HG03575 (cell line): ENCODE measurements around the gene EFNA2.
"Not testable (repeated sequence)": the region's sequence is repeated elsewhere in the genome, so short reads cannot be mapped to it uniquely, and the experiment has no call there.

Experiments used
- ATAC-seq: cut with Tn5 transposase; IDR thresholded peaks from one replicate; pipeline ENCODE4 v1.9.1; 2021; ENCODE audit not compliant: unreplicated experiment, insufficient number of reproducible peaks, low FRiP score; ENCODE audit errors: extremely low read depth

The EFNA2 gene

DNA sequence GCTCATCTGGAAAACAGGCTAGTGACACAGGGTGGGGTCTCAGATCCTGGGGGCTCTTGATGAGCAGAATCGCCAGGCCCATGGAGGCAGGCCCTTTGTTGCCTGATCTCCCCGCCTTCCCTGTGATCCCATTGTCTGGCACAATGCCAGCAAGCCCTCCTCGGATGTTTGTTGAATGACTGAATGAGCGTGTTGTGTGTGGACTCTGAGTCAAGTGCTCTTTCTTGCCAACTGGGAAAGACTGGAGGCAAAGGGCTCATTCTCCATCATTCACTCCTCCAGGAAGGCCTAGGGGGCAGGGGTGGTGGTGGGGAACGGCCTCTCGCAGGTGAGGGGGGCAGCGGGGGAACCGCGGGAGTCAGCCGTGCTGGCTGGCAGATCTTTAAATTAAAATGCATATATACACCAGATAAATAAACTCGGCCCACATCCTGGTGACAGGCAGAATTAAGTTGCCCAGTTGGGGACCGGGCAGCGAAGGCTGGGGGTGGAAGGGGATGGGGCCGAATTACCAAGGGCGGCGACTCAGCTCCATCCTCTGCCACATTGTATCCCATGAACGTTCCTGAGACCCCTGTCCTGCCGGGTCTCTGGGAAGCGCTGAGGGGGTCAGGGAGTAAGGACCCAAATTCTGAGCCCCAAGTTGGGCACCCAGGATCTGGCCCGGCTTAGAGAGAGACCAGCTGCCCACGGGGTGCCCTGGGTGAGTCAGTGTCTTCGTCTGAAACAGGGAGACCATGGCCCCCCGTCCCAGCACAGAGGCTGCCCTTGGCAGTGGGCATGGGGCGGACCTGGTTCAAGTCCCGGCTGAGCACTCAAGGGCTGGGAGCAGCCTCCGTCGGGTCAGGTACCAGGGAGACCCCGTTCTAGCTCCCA lies 24.5 kb downstream of the EFNA2 start:
- no peak for ATAC-seq

DNA sequence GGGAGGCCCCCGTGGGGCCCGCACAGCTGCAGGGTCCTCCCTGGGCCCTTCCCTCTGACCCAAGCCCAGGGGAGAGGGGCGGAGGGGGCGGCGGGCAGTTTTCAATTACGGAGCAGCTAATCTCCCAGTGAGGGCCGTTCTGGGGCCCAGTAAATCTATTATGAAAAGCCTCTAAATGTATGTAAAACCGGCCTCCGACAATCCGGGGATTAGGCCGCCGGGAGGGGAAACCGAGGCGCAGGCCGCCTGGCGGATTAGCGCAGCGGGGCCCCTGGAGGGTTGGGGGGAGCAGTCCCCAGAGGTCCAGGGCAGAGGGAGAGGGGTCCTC lies 25.1 kb downstream of the EFNA2 start:
- no peak for ATAC-seq

DNA sequence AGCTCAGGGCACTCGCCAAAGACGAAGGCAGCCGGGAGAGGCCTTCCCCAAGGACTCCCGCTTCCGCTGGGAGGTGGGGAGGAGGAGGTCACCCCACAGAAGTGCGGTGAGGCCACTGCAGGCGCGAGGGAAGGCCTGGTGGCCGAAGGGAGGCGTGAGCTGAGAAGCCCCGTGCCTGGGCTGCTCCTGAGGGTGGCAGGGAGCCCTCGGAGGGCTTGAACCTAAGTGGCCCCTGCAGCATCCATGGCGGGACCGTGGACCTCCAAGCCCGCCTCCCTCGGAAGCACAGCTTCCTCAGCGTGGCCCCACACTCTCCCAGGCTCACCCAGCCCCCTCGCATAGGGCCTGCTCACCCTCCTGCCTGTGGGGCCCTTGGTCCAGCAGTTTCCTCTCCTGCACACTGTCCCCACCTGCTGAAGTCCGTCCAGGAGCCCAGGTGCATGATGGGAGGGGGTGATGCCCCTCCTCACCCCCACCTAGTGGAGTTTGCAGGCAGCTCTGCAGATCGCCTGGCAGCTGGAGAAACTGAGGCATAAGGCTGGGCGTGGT lies 25.9 kb downstream of the EFNA2 start:
- no peak for ATAC-seq

DNA sequence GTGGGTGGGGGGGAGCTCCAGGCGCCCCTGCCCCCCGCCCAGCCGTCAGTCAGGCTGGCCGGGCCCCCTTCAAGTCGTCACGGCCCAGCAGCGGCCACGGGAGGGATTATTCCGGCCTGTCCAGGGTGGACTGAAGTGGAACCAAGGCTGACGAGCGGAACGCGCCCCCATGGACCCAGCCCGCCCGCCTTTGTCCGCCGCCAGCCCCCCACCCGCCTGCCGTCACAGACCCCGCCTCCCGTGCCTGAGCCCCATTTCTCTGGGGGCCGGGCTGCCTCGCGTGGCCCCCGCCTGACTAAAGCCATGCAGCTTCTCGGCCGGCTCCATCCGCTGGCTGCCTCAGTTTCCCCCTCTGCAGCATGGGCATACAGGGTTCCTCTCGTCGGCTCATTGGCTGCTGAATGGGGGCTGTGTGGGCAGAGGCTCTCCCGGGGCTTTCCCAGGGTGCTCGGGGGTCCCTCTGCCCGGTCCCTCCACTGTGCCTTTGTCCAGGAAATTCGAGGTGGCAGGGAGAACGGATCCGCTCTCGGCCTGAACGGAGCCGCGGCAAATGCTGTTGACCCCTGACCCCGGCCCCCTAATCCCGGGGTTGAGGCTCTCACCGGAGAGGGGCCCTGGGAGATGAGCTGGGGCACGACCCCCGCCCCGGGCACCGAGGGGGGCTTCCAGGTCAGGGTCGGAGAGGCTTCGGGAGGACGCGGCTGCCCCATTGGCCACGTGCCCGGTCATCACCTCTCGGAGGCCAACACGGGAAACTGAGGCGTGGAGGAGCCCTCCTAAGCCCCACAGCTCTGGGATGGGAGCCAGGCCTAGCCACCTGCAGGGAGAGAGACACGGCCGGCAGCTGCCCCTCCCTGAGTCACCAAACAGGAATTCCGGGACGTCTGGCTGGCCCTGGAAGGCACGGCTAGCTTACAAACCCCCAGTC lies 27.4 kb downstream of the EFNA2 start:
- no peak for ATAC-seq

DNA sequence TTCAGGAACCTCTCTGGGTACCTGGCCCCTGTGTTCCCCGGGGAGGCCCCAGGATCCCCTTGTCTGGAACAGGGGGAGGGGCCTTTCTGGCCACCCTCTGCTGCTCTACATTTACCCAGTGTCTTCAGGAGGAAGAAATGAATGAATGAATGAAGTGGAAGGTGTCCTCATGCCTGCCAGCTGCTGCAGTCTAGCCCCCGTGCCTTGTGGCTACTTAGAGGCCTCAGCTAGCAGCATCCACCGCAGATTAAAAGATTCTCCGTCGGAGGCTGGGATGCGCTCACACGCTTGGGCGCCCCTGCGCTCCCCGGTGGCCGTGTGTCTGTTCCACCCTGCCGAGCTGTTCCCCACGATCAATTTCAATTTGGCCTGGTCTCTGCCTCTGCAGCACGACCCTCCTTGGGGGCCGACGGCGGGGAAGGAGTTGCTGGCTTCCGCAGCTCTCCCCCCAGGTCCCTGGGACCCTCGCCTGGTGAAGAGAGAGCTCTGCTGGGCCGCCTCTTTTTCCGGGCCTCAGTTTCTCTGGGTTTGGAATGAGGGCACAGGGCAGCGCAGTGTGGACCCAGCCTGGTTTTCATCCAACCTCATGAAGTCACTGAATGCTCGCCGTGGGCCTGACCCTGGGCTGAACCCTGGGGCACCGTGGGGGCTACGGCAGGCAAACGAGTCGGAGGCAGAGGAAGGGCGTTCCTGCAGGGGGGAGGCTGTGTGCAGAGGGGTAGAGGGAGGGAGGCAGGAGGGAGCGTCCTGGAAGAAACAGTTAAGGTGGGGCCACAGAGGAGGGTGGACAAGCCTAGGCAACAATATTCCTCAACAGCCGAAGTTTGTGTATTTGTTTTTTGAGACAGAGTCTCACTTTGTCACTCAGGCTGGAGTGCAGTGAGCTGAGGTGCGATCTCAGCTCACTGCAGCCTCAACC lies 28.3 kb downstream of the EFNA2 start:
- ATAC-seq: no peak

DNA sequence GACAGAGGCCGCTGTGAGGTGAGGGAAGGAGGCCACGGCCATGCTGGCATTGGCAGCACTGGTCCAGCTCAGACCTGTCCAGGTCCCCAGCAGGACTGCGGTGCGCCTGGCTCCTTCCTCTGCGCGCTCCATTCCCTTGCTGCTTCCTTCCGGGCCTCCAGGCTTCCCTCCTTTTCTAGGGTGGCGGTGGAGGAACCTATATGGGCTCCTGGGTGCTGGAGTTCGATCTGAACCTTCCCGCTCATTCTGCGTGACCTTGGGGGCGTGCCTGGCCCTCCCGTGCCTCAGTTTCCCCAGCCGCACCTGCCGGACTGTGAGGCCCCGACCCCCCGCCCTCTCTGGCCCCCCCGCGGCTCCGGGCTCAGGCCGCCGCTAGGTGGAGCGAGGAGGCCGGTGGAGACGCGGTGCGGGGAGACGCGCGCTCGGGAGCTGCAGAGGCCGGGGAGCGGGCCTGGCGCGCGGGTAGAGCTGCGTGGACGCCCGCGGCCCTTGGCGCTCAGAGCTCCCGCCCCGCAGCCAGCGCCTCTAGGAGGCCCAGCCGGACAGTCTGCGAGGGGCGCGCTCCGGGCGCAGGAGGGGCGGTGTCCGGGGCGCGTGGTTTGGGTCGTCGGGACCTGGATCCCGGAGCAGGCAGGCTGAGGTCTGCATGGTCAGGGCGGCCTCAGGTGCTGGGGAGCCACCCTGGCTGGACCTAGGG lies 29.9 kb downstream of the EFNA2 start:
- no peak for ATAC-seq

DNA sequence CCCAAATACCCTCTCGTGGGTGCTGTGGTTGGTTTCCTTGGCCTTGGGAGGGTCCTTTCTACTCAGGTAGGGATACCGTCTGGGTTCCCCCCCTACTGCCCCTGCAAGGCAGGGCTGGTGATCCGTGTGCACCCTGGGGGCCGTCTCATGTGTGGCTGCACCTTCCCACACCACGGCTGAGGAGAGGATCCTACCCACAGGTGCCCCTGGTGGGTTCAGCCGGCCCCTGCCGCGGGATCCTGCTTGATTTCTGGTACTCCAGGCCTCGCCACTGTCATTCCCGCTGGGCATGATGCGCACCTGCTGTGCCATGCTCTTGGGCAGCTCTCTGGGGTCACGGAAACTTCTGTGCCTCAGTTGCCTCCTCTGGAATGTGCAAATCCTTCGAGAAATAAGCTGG lies 30.8 kb downstream of the EFNA2 start:
- ATAC-seq: no peak

DNA sequence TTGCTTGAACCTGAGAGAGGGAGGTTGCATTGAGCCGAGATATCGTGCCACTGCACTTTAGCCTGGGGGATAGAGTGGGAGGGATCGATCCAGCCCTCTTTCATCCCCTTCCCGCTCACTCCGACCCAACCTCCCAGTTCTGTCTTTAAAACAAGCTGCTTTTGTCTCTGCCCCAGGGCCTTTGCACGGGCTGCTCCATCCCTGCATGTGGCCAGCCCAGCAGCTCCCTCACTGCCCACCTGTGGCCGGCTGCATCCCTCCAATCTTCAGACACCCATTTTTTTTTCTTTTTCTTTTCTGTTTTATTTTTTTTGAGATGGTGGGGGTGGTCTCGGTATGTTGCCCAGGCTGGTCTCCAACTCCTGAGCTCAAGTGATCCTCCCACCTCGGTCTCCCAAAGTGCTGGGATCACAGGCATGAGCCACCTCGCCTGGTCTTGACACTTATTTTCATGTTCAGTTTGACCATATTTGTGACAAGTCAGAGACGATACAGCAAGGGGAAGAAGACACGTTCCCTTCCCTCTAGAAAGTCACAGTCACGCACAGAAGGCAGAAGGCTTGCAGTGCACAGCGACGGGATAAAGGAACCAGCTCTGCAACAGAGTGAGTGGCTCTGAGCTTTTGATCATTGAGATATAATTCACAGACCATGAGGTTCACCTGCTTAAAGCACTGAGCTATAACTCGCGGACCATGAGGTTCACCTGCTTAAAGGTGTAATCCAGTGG lies 31.8 kb downstream of the EFNA2 start:
- no peak for ATAC-seq

DNA sequence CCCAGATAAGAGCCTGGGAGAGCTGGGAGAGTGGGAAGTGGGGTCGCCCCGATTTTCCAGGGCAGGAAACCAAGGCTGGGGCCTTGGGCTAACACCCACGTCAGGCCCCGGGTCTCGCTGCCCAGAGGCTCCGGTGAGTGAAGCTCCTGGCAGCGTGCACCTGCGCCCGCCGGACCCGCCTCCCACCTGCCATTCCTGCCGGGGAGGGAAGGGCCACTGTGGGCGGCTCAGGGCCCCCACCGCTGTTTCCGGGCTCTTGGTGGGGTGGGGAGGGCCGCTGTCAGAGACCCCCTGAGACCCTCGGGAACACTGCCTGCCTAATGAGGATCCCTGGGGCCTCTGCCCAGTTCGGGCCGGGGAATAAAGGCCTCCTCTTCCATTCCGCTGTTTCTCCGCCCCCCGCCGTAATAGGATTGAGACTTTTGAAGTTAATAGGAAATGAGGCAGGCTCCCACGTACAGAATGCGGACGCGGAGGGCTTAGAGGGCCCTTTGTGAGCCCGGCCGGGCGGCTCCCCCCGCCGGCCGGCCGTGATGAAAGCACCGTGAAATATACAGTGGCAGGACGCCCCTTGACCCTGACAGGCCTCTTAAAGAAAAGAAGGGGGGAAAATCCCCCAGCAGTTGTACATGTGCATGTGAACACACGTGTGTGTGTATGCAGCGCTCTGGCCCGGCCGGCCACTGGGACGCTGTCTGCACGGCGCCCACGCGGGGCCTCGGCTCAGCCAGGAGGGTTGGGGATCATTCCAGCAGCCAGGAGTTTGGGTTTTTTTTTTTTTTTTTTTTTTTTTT lies 33.2 kb downstream of the EFNA2 start:
- ATAC-seq: no peak

DNA sequence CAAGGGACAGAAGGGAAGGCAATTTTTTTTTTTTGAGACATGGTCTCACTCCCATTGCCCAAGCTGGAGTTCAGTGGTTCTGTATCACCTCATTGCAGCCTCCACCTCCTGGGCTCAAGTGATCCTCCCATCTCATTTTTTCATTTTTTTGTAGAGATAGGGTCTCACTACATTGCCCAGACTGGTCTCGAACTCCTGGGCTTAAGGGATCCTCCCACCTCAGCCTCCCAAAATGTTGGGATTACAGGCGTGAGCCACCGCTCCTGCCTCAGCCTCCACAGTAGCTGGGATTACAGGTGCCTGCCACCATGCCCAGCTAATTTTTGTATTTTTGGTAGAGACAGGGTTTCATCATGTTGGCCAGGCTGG lies 34.6 kb downstream of the EFNA2 start:
- not testable (repeated sequence) for ATAC-seq

DNA sequence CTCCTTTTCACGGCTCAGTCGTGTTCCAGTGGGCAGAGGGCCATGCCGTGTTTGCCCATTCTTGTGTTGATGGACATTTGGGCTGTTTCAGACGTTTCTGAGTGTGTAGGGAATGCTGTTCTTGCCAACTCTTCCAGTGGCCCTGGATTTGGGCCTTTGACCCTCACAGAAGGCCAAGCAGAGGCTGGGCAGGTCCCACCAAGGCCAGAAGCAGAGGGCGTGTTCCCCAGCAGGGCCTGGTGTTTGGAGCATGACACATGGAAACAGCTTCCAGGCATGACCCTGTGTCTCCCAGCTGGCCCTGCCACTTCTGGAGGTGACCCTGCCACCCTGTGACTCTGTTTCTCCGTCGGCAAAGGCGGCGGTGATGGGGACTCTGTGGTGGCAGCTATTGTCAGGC lies 35.9 kb downstream of the EFNA2 start:
- ATAC-seq: no peak

DNA sequence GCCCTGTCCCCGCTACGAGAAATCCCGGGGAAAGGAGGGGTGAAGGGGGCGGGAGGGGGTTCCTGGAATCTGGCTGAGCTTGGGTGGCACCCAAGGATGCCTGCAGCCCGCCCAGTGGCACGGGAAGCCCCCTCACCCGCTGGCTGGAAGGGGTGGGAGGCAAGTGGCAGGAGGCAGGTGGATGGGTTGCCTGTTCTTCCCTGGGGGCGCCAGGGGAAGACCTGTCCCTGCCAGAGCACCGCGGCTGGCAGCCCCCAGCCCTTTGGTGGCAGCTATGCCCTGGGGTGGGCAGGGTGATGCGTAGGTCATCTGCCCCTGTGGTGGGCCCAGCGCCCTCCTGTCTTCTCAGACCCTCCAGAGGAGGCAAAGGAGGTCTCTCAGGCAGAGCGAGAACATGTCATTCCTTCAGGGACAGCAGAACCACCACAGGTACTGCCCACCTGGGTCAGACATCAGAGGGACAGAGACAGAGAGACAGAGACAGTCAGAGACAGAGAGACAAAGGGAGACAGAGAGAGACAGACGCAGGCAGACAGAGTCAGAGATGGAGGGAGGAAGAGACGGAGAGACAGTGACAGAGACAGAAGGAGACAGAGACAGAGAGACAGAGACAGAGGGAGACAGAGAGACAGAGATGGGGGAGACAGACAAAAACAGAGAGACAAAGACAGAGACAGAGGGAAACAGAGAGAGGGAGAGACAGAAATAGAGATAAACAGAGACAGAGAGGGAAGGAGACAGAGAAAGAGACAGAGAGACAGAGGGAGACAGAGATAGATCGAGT lies 36.7 kb downstream of the EFNA2 start:
- no peak for ATAC-seq

DNA sequence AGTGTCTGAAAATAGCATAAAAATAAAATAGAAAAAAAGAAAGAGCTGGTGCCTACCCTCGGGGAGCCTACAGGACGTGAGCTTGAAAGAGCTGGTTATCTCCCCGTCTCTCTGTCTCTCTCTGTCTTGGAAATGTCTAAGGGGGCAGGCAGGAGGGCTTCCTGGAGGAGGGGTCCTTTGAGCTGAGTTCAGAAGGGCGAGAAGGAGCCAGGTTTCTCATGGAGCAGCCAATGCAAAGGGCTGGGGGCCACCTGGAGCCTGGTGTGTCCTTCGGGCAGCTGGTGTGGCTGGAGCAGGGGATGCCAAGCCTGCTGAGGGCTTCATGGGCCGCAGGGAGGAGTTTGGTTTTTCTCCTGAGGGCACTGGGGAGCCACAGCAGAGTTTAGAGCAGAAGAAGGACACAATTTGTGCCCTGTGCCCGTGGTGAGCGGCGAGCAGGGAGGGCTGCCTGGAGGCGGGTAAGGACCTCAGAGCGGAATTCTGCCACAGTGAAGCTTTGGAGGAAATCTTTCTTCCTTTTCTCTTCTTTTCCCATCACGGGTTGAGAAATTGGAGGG lies 38.7 kb downstream of the EFNA2 start:
- ATAC-seq: no peak

DNA sequence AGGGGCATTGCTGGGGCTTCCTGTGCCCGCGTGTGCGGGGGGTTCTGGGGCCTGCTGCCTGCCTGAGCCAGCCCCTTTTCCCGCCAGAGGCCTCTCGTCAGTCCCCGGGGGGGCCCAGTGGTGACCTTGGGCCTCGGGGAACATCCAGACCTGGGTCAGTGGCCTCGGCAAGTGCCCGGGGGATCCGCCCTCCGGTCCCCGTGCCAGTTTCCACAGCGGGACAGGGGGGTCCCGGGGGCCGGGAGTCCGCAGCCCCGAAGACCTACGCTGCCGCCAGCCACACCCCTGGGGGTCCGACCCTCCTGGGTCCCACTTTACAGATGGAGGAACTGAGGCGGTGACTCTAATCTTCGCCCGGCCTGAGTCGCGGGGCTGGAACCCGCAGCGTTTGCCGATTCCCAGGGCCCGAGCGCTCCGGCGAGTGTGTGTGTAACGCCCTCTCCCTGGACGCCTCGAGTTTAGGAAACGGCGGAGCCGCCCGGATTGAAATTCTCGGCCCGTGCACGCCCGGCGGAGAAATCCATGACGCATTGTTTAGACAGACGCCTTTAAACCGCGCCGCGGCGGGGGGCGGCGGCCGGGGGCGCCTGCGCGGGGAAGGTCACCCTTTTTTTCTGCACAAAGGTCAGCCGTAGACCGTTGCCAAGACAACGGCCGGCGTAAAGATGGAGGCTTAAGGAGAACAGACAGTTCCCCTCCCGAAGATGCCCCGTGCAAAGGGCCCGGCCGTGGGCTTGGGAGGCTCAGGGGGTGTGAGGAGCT lies 39.3 kb downstream of the EFNA2 start:
- ATAC-seq: no peak

DNA sequence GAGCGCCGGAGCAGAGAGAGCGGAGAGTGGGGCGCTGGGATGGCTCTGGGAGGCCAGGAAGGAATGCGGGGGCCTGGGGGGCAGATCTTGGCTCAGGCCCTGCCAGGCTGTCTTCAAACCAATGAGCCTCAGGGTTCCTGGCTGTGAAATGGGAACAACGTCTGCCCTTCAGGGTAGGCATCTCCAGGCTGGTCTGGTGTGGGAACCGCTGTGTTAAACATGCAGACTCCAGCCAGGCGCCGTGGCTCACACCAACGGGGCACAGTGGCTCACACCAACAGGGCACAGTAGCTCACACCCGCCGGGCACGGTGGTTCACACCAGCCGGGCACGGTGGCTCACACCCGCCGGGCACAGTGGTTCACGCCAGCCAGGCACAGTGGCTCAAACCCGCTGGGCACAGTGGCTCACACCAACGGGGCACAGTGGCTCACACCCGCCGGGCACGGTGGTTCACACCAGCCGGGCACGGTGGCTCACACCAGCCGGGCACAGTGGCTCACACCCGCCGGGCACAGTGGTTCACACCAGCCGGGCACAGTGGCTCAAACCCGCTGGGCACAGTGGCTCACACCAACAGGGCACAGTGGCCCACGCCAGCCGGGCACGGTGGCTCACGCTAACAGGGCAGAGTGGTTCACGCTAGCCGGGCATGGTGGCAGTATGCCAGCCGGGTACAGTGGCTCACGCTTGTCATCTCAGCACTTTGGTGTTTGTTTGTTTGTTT lies 40.1 kb downstream of the EFNA2 start:
- ATAC-seq: no peak
